Measurements from ENCODE around the gene DENND2A.
"Not testable (repeated sequence)": the region's sequence is repeated elsewhere in the genome, so short reads cannot be mapped to it uniquely, and the experiment has no call there.

Gene DENND2A

DNA sequence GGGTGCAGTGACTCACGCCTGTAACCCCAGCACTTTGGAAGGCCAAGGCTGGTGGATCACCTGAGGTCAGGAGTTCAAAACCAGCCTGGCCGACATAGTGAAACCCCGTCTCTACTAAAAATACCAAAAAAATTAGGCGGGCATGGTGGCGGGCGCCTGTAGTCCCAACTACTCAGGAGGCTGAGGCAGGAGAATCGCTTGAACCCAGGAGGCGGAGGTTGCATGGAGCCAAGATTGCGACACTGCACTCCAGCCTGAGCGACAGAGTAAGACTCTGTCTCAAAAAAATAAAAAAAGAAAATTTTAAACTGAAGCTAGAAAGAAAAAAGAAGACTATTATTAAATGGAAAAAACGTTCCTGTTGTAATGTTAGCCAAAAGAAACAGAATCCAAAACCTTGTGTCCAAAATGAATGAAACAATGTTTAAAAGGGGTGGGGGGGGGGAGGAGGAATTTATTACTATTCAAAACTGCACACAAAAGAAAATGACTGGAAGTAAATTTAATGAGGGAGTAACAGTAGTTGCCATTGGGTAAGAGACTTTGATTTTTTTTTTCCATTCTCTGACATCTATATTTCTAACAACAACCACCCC lies 20.6 kb downstream of the DENND2A start:
- DNase-seq (ENCODE audit: low read depth in 1 of 2, low spot score in 1 of 2): not testable (repeated sequence)

DNA sequence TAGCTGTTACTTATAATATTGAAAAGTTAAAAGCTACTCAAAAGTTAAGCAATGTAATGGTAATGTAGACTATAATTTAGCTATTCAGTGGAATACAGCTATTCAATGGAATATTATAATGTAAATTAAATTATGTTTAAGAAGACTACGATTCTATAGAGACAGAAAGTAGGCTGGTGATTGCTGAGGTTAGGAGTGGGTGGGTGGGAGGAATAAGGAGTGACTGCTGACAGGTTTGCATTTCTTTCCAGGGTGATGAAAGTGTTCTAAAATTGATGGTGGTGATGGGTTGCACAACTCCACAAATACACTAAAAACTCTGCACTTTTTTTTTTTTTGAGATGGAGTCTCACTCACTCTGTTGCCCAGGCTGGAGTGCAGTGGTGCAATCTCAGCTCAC lies 21.4 kb downstream of the DENND2A start:
- no peak for DNase-seq (ENCODE audit: low read depth in 1 of 2, low spot score in 1 of 2)

DNA sequence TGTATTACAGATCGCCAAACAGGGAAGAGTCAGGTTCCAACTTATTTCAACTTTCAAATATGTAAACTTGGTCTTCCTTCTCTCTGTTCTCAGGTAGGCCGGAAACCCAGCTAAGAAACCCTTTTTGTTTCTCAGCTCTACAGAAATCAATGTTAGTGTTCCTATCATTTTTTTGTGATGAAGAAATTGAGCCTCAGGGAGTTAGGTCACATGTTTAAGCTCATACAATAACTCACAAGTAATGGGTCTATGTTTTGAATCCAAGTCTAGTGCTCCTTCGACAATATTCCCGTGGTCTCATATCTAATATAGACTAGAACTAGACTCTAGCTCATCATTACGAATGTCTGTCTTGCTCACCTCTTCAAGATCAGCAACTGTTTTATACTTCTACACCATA lies 22.3 kb downstream of the DENND2A start:
- no peak for DNase-seq (ENCODE audit: low read depth in 1 of 2, low spot score in 1 of 2)

DNA sequence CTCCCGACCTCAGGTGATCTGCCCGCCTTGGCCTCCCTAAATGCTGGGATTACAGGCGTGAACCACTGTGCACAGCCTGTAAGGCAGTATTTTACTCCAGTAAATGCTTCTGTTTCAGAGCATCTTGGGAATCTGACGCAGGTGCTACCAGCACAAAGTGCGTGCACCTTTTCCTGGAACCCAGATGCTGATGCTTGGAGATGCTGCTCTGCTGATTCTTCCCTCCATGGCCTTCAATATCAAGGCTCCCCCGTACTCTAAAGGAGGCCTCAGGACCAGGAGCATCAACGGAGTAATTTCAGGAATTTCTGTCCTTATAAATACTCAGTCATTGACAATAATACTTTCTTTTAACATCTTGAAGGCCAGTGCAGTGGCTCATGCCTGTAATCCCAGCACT lies 23.5 kb downstream of the DENND2A start:
- DNase-seq (ENCODE audit: low read depth in 1 of 2, low spot score in 1 of 2): no peak

DNA sequence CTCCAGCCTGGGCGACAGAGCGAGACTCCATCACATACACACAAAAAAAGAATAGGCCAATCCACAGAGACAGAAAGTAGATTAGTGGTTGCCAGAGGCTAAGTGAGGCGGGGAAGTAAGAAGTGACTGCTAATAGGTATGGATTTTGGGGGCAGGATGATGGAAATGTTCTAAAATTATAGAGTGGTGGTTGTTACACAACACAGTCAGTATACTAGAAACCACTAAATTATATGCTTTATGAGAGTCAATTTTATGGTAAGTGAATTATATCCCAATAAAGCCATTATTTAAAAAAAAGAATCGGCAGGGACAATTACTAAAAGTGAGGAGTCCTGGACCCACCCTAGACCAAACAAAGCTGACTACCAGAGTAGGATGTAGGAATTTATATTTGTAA lies 24.3 kb downstream of the DENND2A start:
- DNase-seq (ENCODE audit: low read depth in 1 of 2, low spot score in 1 of 2): no peak

DNA sequence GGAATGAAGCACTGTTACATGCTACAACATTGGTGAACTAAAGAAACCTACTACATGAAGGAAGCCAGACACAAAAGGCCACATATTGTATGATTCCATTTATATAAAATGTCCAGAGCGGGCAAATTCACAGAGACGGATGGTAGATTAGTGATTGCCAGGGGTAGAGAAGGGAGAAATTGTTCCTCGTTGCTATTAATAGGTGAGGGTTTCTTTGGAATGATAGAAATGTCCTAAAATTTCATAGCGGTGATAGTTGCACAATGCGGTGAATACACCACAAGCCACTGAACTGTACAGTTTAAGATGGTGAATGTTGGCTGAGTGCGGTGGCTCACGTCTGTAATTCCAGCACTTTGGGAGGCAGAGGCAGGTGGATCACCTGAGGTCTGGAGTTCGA lies 29.0 kb downstream of the DENND2A start:
- DNase-seq (ENCODE audit: low read depth in 1 of 2, low spot score in 1 of 2): no peak

DNA sequence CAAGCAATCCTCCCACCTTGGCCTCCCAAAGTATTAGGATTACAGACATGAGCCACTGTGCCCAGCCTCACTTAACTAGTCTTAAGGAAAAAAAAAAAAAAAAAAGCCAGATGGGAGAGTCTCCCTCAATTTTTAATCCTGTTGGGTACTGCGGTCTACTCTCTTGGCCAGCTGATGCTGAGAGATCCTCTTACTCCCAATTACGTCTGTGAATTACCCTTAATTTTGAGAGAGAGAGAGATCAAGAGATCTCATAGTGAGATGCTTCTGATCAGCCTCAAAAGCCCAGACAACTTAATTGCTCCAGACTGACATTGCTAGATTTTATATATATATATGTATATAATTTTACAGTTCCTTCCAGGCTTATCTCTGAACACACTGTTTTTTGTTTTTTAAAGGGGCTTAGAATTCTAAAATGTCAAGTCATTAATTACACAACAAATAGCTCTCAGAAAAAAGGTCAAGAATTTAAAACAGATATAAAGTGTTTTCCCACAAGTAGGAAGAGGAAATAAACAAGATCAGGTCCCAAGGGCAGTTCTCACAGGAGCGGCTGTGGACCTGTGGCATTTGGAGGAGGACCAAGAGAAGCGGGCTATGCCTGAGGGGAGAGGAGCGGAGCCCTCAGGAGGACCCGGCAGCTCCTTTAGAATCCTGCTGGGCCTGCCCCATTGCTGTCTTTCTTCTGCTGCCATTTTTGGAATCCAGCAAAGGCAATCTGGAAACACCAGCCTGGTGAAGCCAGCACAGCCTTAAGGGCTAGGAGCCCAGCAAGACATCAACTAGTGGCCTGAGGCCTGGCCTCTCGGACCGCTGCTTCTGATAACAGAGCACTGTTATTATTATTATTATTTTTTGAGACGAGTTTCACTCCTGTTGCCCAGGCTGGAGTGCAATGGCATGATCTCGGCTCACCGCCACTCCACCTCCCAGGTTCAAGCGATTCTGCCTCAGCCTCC lies 30.1 kb downstream of the DENND2A start:
- no peak for DNase-seq (ENCODE audit: low read depth in 1 of 2, low spot score in 1 of 2)

DNA sequence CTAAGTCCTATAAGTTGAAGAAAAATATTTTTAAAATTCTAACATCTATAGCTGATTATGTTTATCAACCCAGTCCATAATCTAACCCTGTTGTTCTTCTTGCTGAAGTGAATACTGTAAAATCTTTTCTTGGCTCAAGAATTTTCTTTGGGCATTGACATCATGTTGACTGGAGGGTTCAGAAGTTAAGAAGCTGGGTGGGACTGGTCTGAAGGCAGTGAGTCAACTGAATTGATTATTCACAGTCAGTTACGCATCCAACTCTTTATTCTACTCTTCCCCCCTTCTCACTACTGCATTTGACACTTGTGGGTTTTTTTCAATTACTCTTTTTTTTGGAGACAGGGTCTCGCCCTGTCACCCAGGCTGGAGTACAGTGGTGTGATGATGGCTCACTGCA lies 31.0 kb downstream of the DENND2A start:
- DNase-seq (ENCODE audit: low read depth in 1 of 2, low spot score in 1 of 2): no peak

DNA sequence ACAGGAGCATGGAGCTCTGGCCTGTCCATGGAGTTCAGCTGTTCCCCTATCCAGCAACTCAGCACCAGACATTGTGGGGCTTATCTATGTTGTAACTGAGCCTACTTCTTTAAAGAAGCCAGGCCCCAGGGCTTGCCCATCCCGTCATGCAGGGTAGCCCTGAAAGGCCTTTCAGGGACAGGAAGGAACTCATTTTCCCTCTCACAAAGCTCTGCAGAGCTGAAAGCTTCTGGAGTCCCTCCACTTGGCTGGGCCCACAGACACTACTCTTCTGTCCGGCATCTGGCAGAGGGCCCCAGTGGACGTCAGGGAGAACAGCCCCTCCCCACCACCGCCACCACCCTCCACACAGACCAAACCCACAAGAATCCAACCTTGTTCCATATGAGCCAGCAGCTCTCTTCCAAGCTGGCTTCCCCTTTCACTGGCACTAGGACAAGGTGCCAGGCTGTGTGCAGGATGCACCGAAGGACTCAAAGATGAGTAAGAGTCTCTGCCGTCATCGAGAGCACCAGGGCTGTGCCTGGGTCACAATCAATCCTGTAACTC lies 33.1 kb downstream of the DENND2A start:
- DNase-seq (ENCODE audit: low read depth in 1 of 2, low spot score in 1 of 2): no peak

DNA sequence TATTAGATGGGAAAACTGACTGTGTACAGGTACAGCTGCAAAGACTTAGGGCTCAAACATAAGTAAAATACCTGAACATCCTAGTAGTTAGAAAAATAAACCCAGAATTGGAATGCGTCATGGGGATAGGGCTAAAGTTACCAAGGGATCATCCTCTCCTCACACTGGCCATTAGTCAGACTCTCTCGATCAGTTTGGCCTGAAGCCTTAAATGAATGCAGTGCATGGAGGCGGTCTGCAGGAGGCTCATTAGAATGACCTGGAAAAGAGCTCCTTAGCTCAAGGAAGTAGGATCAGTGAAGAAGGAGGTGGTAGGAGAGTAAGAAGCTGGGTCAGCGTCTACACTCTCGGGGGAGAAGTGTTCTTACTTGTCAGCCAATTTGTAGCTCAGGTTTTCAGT lies 35.3 kb downstream of the DENND2A start:
- no peak for DNase-seq (ENCODE audit: low read depth in 1 of 2, low spot score in 1 of 2)

DNA sequence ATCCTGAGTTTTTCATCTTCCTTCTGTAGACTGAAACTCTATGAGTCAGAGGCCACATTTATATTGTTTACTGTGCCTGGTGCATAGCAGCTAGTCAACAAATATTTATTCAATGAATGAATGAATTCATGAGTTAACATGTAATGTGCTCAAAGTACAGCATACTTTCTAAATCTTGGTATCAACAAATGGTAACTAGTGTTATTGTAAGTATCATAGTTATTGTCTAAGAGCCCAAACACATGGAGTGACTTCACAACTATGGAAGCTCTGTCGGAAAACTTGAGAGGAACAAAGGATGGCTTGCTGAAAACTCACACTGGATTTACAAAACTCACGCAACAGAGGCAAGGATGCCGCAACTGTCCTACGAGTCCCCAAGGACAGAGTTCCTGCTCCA lies 35.9 kb downstream of the DENND2A start:
- no peak for DNase-seq (ENCODE audit: low read depth in 1 of 2, low spot score in 1 of 2)

DNA sequence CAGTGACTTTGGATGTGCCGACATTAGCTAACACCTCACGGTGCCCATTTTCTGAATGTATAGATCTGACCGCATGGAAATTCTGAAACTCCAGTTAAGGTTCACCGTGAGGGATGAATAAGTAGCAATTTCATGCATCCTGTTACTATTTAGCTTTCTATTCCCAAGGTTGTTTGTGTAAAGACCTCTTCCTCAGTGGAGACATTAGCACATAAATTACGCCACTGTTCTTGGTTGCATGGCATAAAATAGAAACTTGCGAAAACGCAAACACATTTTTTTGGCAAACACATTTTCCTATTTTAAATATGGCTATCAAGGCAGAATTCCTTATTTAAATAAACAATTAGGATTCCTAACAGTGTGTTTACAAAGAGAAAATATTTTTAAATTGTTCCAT lies 36.5 kb downstream of the DENND2A start:
- DNase-seq (ENCODE audit: low read depth in 1 of 2, low spot score in 1 of 2): no peak

DNA sequence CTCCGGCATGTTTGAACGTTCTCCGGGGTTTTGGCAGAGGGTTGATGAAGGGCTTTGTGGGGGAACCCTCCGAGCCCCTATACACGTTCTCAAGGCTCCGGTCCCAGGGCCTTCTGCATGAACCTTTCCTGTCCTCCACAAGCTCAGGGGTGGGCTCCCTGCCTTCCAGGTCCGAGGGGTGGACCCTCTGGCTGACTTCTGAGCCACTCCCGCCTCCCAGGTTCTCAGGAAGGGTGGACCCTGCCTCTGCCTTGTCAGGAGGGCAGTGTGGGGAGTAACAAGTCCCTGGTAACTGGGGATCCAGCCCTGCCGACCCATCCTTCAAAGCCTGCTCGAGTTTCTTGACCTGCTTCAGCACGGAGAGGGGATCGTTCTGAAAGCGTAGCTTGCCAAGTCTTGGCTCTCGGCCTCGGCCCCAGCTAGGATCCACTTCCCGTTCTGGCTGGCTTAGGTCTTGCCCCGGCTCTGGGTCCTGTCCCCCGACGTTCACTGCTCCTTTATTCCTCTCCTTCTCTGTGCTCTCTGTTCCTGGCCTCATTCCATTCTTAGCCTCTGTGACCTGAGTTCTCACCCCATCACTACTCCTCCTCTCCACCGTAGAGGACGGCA lies 38.9 kb downstream of the DENND2A start:
- no peak for DNase-seq (ENCODE audit: low read depth in 1 of 2, low spot score in 1 of 2)

DNA sequence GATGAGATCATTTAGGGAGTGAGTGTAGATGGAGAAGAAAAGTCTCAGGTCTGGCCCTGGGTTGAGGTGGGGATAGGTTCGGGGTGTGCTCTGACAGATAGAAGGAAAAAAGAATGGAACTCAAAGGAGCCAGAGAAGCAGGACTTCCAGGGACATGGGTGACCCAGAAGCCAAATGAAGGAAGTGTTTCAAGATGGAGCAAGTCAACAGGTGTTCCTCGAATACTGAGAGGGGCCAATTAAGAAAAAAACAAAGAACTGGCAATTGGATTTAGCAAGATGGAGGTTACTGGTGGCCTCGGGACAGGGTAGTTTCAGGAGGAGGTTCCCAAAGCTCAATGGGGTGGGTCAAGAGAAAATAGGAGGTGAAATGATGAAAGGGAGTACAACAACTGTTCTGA lies 40.3 kb downstream of the DENND2A start:
- DNase-seq (ENCODE audit: low read depth in 1 of 2, low spot score in 1 of 2): no peak

DNA sequence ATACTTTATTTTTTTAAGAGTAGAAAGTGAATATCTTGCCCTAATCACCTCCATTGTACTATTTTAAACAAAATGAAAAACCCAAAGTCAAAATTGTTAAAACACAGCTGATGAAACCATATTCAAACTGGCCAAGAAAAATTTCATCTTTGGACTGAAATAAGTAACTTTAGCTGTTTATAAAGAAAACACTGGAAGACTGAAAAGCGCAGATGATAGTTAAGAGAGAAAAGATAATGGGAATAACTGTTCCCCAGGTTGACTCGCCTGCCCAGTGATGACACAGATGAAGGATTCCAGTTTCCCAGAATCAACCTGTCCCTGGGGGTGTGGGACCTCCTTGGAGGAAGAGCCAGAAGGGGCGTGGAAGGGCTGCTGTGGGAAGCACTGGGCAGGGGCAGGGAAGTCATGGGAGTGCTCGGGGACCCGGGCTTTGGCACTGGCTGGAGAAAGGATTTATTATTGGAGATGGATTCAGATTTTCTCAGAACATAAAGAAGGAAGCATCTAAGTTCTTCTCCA lies 43.1 kb downstream of the DENND2A start:
- DNase-seq (ENCODE audit: low read depth in 1 of 2, low spot score in 1 of 2): no peak

DNA sequence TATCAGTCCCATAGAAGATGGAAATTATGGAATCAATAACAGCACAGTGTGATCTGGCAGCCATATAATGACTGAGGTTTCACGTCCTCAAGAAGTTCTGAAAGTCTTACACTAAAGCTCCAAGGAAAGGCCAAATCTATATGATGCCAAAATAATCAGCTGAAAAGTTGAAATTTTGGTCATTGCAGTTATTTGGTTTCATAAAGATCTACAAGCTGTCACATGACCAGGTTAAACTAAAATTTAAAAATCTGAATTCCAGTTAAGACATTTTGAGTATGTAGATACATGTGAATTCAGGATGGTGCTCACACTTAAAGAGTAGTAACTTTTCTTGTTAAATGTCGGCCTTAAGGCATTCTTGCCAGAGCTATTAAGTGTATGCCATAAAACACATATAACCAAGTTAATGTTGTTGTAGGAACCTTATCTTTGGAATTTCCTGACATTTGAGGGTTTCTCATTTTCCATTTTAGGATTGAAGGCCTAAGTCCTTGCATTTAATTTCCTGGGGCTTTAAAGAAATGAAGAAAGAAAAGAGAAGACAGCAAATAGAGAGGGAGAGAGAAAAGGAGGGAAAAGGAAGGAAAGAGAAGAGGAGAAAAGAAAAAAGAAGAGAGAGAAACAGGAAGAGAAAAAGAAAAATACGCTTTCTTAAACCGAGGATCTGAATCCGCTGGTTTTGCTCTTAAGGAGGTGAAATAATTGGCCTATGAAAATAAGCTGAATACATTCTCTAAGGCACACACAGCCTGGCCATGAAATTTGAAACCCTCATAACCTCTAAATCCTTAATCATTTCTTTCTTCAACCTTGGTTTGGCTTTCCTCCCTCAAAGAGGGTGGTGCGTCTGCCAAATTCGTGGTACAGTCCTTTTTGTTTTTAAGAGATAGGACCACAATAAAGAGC lies 43.8 kb downstream of the DENND2A start:
- DNase-seq (ENCODE audit: low read depth in 1 of 2, low spot score in 1 of 2): no peak

DNA sequence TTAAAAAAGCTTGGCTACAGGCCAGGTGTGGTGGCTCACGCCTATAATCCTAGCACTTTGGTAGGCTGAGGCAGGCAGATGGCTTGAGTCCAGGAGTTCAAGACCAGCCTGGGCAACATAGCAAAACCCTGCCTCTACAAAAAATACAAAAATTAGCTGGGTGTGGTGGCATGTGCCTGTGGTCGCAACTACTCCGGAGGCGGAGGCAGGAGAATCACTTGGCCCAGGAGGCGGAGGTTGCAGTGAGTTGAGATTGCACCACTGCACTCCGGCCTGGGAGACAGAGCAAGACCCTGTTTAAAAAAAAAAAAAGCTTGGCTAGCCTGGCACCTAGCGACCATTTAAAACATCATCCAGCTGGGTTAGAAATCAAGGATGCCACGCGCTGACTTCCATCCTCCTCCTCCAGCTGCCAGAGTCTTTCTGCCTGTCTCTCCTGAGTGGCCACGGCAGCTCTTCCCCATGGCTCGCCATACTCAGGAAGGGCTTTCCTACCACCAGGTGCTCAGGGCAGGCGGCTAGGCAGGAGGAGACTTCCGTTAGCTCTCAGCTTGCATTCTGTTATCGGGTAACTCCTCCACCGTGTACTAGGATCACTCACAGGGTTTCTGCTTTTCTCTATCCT lies 45.0 kb downstream of the DENND2A start:
- no peak for DNase-seq (ENCODE audit: low read depth in 1 of 2, low spot score in 1 of 2)

DNA sequence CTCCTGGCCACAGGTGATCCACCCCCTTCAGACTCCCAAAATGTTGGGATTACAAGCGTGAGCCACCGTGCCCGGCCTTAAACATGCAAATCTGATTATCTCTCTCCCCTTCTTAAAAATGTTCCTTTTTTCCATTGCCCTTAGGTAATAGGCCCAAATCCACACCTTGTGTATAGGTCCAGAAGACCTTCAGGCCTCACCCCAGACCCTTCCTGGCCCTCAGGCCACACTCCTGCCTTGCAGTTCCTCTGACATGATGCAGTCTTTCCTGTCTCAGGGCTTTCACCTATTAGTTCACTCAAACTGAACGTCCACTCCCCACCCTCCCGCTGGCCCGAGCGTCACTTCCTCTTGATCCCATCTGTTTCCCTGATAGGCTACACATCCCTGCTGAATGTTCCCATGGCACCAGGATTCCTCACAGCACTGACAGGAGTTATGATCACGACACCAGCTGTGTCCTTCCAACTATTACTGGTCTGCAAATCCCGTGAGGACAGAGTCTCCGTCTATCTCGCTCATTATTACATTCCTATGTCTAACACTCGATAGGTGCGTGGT lies 46.4 kb downstream of the DENND2A start:
- DNase-seq (ENCODE audit: low read depth in 1 of 2, low spot score in 1 of 2): no peak

DNA sequence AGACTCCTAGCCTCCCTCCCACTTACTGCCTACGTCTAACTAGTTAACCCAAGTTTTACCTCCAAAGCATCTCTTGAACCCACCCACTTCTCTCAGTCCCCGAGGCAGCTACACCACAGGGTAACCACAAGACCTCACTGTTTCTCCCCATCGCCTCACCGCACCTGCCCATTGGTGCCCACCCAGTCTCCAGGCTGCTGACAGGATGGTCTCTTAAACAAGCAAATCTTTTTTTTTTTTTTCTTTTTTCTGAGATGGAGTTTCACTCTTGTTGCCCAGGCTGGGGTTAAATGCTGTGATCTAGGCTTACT lies 47.0 kb downstream of the DENND2A start:
- no peak for DNase-seq (ENCODE audit: low read depth in 1 of 2, low spot score in 1 of 2)
